ENCODE results near the gene MARCHF4.

GRCh38 chr2:216355711-216356110, 16.6 kb downstream of the MARCHF4 start:
- no peak for TF ChIP-seq CTCF (IDR thresholded peaks at IDR 0.05)
- no peak for TF ChIP-seq POLR2AphosphoS5 (IDR thresholded peaks at IDR 0.05)
